Measurements from ENCODE around the gene M1AP.

The M1AP gene

GRCh38 chr2:74593826-74594772 lies 54.0 kb downstream of the M1AP start:
- no peak for DNase-seq

GRCh38 chr2:74588664-74589063 lies 59.5 kb downstream of the M1AP start:
- DNase-seq, result no peak

- DNase-seq, result peak; percentile 79
Measured at GRCh38 chr2:74587664-74588277, 60.4 kb downstream of the M1AP start.

GRCh38 chr2:74585406-74586185 lies 62.5 kb downstream of the M1AP start:
- DNase-seq, result peak; percentile 56

GRCh38 chr2:74584088-74584645 lies 64.0 kb downstream of the M1AP start:
- peak; percentile 88 for DNase-seq

GRCh38 chr2:74583504-74583903 lies 64.6 kb downstream of the M1AP start:
- no peak for DNase-seq

GRCh38 chr2:74582184-74582583 lies 65.9 kb downstream of the M1AP start:
- no peak for DNase-seq

- DNase-seq, result no peak
Measured at GRCh38 chr2:74581463-74581862, 66.7 kb downstream of the M1AP start.

- DNase-seq, result no peak
Measured at GRCh38 chr2:74578408-74578807, 69.7 kb downstream of the M1AP start.

GRCh38 chr2:74577448-74577847 lies 70.7 kb downstream of the M1AP start:
- DNase-seq, result peak; percentile 65

GRCh38 chr2:74576863-74577229 lies 71.3 kb downstream of the M1AP start:
- DNase-seq, result no peak

GRCh38 chr2:74576211-74576862 lies 71.8 kb downstream of the M1AP start:
- no peak for DNase-seq

- DNase-seq, result no peak
Measured at GRCh38 chr2:74575320-74575719, 72.8 kb downstream of the M1AP start.

- DNase-seq, result peak; percentile 74
Measured at GRCh38 chr2:74573747-74574562, 74.2 kb downstream of the M1AP start.

- DNase-seq, result no peak
Measured at GRCh38 chr2:74572178-74572925, 75.8 kb downstream of the M1AP start.

- peak; percentile 50 for DNase-seq
Measured at GRCh38 chr2:74571058-74571457, 77.1 kb downstream of the M1AP start.

- DNase-seq, result no peak
Measured at GRCh38 chr2:74569686-74570085, 78.4 kb downstream of the M1AP start.

- DNase-seq, result no peak
Measured at GRCh38 chr2:74567881-74568280, 80.2 kb downstream of the M1AP start.

- DNase-seq, result no peak
Measured at GRCh38 chr2:74566754-74567085, 81.4 kb downstream of the M1AP start.

GRCh38 chr2:74566076-74566753 lies 81.9 kb downstream of the M1AP start:
- DNase-seq, result no peak

GRCh38 chr2:74564222-74564621 lies 83.9 kb downstream of the M1AP start:
- DNase-seq, result no peak
